ENCODE data around the gene ALB. TPM values are rescaled to one million over a fixed set of nuclear protein-coding genes. Genes with fewer than 3 reads are reported as not detected.
"Not testable (repeated sequence)": the region's sequence is repeated elsewhere in the genome, so short reads cannot be mapped to it uniquely, and the experiment has no call there.

The ALB gene
- total RNA-seq, result under 0.01 TPM in 1 of 2 replicates, not detected in the other

DNA sequence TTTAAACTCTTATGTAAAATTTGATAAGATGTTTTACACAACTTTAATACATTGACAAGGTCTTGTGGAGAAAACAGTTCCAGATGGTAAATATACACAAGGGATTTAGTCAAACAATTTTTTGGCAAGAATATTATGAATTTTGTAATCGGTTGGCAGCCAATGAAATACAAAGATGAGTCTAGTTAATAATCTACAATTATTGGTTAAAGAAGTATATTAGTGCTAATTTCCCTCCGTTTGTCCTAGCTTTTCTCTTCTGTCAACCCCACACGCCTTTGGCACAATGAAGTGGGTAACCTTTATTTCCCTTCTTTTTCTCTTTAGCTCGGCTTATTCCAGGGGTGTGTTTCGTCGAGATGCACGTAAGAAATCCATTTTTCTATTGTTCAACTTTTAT lies at the start of gene ALB:
Gene ALB, plus strand, starts transcription at position 246 of the 400 bp plus-strand sequence. Its CDS starts 41 bp downstream, at position 287.
- no peak within 1 kb of the TSS for H2AFZ ChIP-seq (ENCODE audit: low read length)
- H3K4me3 ChIP-seq (ENCODE audit: insufficient read depth, low read length), result no peak within 1 kb of the TSS
- no peak within 1 kb of the TSS for H3K27ac ChIP-seq (ENCODE audit: low read depth, low read length)
- no peak for DNase-seq (ENCODE audit: insufficient read length, low spot score, missing footprints)
- TF ChIP-seq, protein P1, sequence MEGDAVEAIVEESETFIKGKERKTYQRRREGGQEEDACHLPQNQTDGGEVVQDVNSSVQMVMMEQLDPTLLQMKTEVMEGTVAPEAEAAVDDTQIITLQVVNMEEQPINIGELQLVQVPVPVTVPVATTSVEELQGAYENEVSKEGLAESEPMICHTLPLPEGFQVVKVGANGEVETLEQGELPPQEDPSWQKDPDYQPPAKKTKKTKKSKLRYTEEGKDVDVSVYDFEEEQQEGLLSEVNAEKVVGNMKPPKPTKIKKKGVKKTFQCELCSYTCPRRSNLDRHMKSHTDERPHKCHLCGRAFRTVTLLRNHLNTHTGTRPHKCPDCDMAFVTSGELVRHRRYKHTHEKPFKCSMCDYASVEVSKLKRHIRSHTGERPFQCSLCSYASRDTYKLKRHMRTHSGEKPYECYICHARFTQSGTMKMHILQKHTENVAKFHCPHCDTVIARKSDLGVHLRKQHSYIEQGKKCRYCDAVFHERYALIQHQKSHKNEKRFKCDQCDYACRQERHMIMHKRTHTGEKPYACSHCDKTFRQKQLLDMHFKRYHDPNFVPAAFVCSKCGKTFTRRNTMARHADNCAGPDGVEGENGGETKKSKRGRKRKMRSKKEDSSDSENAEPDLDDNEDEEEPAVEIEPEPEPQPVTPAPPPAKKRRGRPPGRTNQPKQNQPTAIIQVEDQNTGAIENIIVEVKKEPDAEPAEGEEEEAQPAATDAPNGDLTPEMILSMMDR (IDR thresholded peaks at IDR 0.05; ENCODE audit: extremely low read depth, low read depth, low read length), result no peak
- no peaks in the 10 kb centered on the region for H3K36me3 ChIP-seq (ENCODE audit: insufficient read depth, low read length)
- peaks cover 4% of the 10 kb centered on the region for H3K27me3 ChIP-seq (ENCODE audit: insufficient read depth, low read length)
- no peaks in the 10 kb centered on the region for H4K20me1 ChIP-seq (ENCODE audit: insufficient read depth, low read length)
- no peaks in the 10 kb centered on the region for H3K4me1 ChIP-seq (ENCODE audit: insufficient read depth, low read length)
- no peak within 1 kb of the TSS for H3K4me2 ChIP-seq (ENCODE audit: insufficient read depth, low read length)
- H3K9me3 ChIP-seq (ENCODE audit: low read depth, low read length), result no peaks in the 10 kb centered on the region
- no peaks in the 10 kb centered on the region for H3K79me2 ChIP-seq (ENCODE audit: insufficient read depth, low read length)

DNA sequence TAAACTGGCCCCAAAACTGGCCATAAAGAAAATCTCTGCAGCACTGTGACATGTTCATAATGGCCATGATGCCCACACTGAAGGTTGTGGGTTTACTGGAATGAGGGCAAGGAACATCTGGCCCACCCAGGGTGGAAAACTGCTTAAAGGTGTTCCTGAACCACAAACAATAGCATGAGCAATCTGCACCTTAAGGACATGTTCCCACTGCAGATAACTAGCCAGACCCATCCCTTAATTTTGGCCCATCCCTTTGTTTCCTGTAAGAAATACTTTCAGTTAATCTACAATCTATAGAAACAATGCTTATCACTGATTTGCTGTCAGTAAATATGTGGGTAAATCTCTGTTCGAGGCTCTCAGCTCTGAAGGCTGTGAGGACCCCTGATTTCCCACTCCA lies 46.9 kb upstream of the ALB start:
- H3K27ac ChIP-seq (ENCODE audit: low read depth, low read length); H3K27me3 ChIP-seq (ENCODE audit: insufficient read depth, low read length); H3K4me2 ChIP-seq (ENCODE audit: insufficient read depth, low read length); H3K79me2 ChIP-seq (ENCODE audit: insufficient read depth, low read length); H4K20me1 ChIP-seq (ENCODE audit: insufficient read depth, low read length); H3K9me3 ChIP-seq (ENCODE audit: low read depth, low read length); H2AFZ ChIP-seq (ENCODE audit: low read length); H3K4me3 ChIP-seq (ENCODE audit: insufficient read depth, low read length); H3K4me1 ChIP-seq (ENCODE audit: insufficient read depth, low read length); DNase-seq (ENCODE audit: insufficient read length, low spot score, missing footprints); H3K36me3 ChIP-seq (ENCODE audit: insufficient read depth, low read length): not testable (repeated sequence)

DNA sequence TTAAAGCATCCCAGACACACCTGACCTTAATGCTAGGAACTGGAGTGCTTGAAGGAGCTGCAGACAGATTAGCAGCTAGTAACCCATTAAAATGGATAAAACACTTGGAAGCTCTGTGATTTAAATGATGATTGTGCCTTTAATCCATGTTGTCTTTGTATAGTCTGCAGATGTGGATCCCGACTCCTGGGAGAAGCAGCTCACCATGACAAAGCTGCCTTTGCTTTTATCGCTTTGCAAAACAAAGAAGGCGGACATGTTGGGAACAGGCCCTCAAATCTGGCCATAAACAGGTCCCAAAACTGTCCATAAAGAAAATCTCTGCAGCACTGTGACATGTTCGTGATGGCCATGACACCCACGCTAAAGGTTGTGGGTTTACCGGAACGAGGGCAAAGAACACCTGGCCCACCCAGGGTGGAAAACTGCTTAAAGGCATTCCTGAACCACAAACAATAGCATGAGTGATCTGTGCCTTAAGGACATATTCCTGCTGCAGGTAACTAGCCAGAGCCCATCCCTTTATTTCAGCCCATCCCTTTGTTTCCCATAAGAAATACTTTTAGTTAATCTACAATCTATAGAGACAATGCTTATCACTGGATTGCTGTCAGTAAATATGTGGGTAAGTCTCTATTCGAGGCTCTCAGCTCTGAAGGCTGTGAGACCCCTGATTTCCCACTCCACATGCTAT lies 34.4 kb upstream of the ALB start:
- not testable (repeated sequence) for H3K9me3 ChIP-seq (ENCODE audit: low read depth, low read length); H3K36me3 ChIP-seq (ENCODE audit: insufficient read depth, low read length); H3K4me1 ChIP-seq (ENCODE audit: insufficient read depth, low read length); H4K20me1 ChIP-seq (ENCODE audit: insufficient read depth, low read length); H2AFZ ChIP-seq (ENCODE audit: low read length); H3K4me3 ChIP-seq (ENCODE audit: insufficient read depth, low read length); DNase-seq (ENCODE audit: insufficient read length, low spot score, missing footprints); H3K27me3 ChIP-seq (ENCODE audit: insufficient read depth, low read length); H3K4me2 ChIP-seq (ENCODE audit: insufficient read depth, low read length); H3K79me2 ChIP-seq (ENCODE audit: insufficient read depth, low read length); H3K27ac ChIP-seq (ENCODE audit: low read depth, low read length)

DNA sequence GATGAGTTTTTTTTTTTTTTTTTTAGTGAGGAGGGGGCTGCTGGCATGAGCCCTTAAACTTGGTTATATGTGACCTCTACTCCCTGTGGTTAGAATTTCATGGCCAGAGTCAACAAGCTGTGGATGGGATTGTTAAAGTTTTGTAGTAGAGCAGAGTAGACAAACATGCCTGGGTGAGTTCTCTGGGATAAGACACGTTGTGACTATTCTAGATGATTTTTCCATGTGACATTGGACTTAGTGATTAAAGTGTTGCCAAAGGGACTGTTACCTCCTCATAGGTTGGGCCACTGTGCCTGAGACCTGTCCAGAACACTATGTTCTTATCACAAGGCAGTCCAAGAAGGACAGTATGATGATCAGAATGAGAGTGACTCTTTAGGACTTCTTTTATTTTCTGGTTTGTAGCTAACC lies 28.8 kb upstream of the ALB start:
- TF ChIP-seq, protein P1 (IDR thresholded peaks at IDR 0.05; ENCODE audit: extremely low read depth, low read depth, low read length), result no peak
- Histone ChIP-seq H3K4me2 (ENCODE audit: insufficient read depth, low read length) (no peak overlapping the region), H4K20me1 (ENCODE audit: insufficient read depth, low read length) (no peaks in the 10 kb centered on the region), H3K79me2 (ENCODE audit: insufficient read depth, low read length) (no peaks in the 10 kb centered on the region), H3K27ac (ENCODE audit: low read depth, low read length) (no peak overlapping the region), H2AFZ (ENCODE audit: low read length) (no peak overlapping the region), H3K36me3 (ENCODE audit: insufficient read depth, low read length) (no peaks in the 10 kb centered on the region), H3K27me3 (ENCODE audit: insufficient read depth, low read length) (peaks cover 7% of the 10 kb centered on the region), H3K9me3 (ENCODE audit: low read depth, low read length) (no peaks in the 10 kb centered on the region), H3K4me3 (ENCODE audit: insufficient read depth, low read length) (no peak overlapping the region), H3K4me1 (ENCODE audit: insufficient read depth, low read length) (no peaks in the 10 kb centered on the region)
- no peak for DNase-seq (ENCODE audit: insufficient read length, low spot score, missing footprints)

DNA sequence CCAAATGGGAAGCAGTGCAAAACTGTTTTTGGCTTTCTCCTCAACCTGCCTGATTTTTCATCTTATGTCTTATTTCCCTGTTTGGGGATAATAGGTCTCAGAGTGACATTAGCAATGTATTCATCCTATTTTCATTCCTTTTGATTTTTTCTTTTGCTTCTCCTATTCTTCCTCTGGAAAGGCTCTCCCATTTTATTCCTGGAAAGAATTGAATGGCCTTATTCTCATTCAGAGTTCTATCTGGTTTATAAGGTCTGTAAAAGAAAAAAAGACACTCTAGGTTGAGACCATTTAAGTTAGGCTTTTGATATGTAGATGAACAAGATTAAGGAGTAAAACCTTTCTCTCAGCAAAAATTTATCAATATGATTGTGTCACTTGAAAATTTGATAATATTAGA lies 27.8 kb upstream of the ALB start:
- H3K27ac ChIP-seq (ENCODE audit: low read depth, low read length), result no peak overlapping the region
- no peaks in the 10 kb centered on the region for H3K36me3 ChIP-seq (ENCODE audit: insufficient read depth, low read length)
- no peaks in the 10 kb centered on the region for H3K79me2 ChIP-seq (ENCODE audit: insufficient read depth, low read length)
- H3K4me2 ChIP-seq (ENCODE audit: insufficient read depth, low read length), result no peak overlapping the region
- TF ChIP-seq, protein P1 (IDR thresholded peaks at IDR 0.05; ENCODE audit: extremely low read depth, low read depth, low read length), result no peak
- no peak overlapping the region for H3K4me3 ChIP-seq (ENCODE audit: insufficient read depth, low read length)
- no peaks in the 10 kb centered on the region for H3K4me1 ChIP-seq (ENCODE audit: insufficient read depth, low read length)
- H4K20me1 ChIP-seq (ENCODE audit: insufficient read depth, low read length), result no peaks in the 10 kb centered on the region
- no peak for DNase-seq (ENCODE audit: insufficient read length, low spot score, missing footprints)
- no peak overlapping the region for H2AFZ ChIP-seq (ENCODE audit: low read length)
- H3K27me3 ChIP-seq (ENCODE audit: insufficient read depth, low read length), result peaks cover 7% of the 10 kb centered on the region
- no peaks in the 10 kb centered on the region for H3K9me3 ChIP-seq (ENCODE audit: low read depth, low read length)
